CD14-positive monocyte (primary cell): ENCODE data around the gene EDNRA. TPM values are rescaled to one million over a fixed set of nuclear protein-coding genes. Genes with fewer than 3 reads are reported as not detected.

Experiments used
- DNase-seq, 3 donors: peaks; one replicate each; pipeline ENCODE4 v3.0.0-alpha.2; 2011 to 2022
- H2AFZ ChIP-seq: 2 replicates; pipeline ENCODE4 v1.6.0; 2012; ENCODE audit warnings: mild to moderate bottlenecking, low read depth, low read length, inconsistent platforms; ENCODE audit not compliant: insufficient read depth, poor library complexity, severe bottlenecking
- H3K27ac ChIP-seq, 2 donors: 1 replicate in 1 of 2; 2 replicates in 1 of 2; pipeline ENCODE4 v1.5.1; 2012 to 2013; ENCODE audit warnings: low read length in 2 of 2, control low read depth in 1 of 2, inconsistent platforms in 1 of 2, low read depth in 1 of 2, mild to moderate bottlenecking in 1 of 2
- H3K27me3 ChIP-seq, 2 donors: one replicate each; pipeline versions ENCODE4 v1.6.0 to v1.6.1; 2011 to 2013; ENCODE audit warnings: low read length in 2 of 2; ENCODE audit not compliant: control insufficient read depth in 2 of 2, insufficient read depth in 2 of 2
- H3K36me3 ChIP-seq, 2 donors: replicated peaks in 1 of 2; 1 replicate in 1 of 2; 2 replicates in 1 of 2; pipeline versions ENCODE4 v1.5.1 to v1.6.1; 2012 to 2013; ENCODE audit warnings: low read length in 2 of 2, control low read depth in 1 of 2, inconsistent platforms in 1 of 2, mild to moderate bottlenecking in 1 of 2; ENCODE audit not compliant: insufficient read depth in 2 of 2, control insufficient read depth in 1 of 2
- H3K4me1 ChIP-seq, 2 donors: 1 replicate in 1 of 2; 2 replicates in 1 of 2; pipeline versions ENCODE4 v1.5.1 to v1.6.1; 2012 to 2013; ENCODE audit warnings: low read length in 2 of 2, control low read depth in 1 of 2, inconsistent platforms in 1 of 2, mild to moderate bottlenecking in 1 of 2, moderate library complexity in 1 of 2; ENCODE audit not compliant: insufficient read depth in 2 of 2, control insufficient read depth in 1 of 2
- H3K4me2 ChIP-seq: replicated peaks from 2 replicates; pipeline ENCODE3; 2012; ENCODE audit warnings: low read length, moderate library complexity, mild to moderate bottlenecking; ENCODE audit not compliant: poor library complexity, severe bottlenecking; ENCODE audit errors: extremely low read depth
- H3K4me3 ChIP-seq, 3 experiments: fragments of 200-600 bp in 1 of 3; sonication (generic) in 1 of 3; replicated peaks in 1 of 3; 1 replicate in 2 of 3; 2 replicates in 1 of 3; pipeline ENCODE4 v1.5.1; 2011 to 2013; ENCODE audit warnings: low read length in 3 of 3, mild to moderate bottlenecking in 3 of 3, control low read depth in 2 of 3, low read depth in 2 of 3, inconsistent platforms in 1 of 3, moderate library complexity in 1 of 3
- H3K79me2 ChIP-seq: 2 replicates; pipeline ENCODE4 v1.6.0; 2012; ENCODE audit warnings: mild to moderate bottlenecking, control low read depth, inconsistent platforms, low read length, moderate library complexity; ENCODE audit not compliant: insufficient read depth
- H3K9ac ChIP-seq: 2 replicates; pipeline ENCODE4 v1.6.0; 2017; ENCODE audit warnings: low read length, mild to moderate bottlenecking; ENCODE audit not compliant: insufficient read depth, poor library complexity, severe bottlenecking
- H3K9me3 ChIP-seq, 2 donors: replicated peaks in 1 of 2; 1 replicate in 1 of 2; 2 replicates in 1 of 2; pipeline versions ENCODE4 v1.5.1 to v1.6.1; 2012 to 2013; ENCODE audit warnings: low read length in 2 of 2, control low read depth in 1 of 2; ENCODE audit not compliant: control insufficient read depth in 1 of 2, insufficient read depth in 1 of 2
- H4K20me1 ChIP-seq: 2 replicates; pipeline ENCODE4 v1.6.0; 2012; ENCODE audit warnings: mild to moderate bottlenecking, low read length, control low read depth, moderate library complexity; ENCODE audit not compliant: insufficient read depth
- H3K27ac Mint-ChIP-seq, 7 donors: one replicate each; pipeline ENCODE4 v1.8.0; 2020; ENCODE audit warnings: mild to moderate bottlenecking in 7 of 7, mixed read lengths in 7 of 7, moderate library complexity in 6 of 7, inconsistent platforms in 2 of 7
- H3K27me3 Mint-ChIP-seq, 3 donors: one replicate each; pipeline ENCODE4 v1.8.0; 2021 to 2022; ENCODE audit warnings: low read depth in 3 of 3, mild to moderate bottlenecking in 3 of 3, mixed read lengths in 3 of 3, moderate library complexity in 3 of 3, inconsistent platforms in 1 of 3
- H3K36me3 Mint-ChIP-seq, 2 donors: one replicate each; pipeline ENCODE4 v1.8.0; 2020; ENCODE audit warnings: mixed read lengths in 2 of 2, inconsistent platforms in 1 of 2, mild to moderate bottlenecking in 1 of 2
- H3K4me1 Mint-ChIP-seq: one replicate; pipeline ENCODE4 v1.8.0; 2020; ENCODE audit warnings: mild to moderate bottlenecking, mixed read lengths
- H3K4me3 Mint-ChIP-seq, 2 donors: one replicate each; pipeline ENCODE4 v1.8.0; 2020; ENCODE audit warnings: mild to moderate bottlenecking in 2 of 2, mixed read lengths in 2 of 2, moderate library complexity in 1 of 2
- H3K9me3 Mint-ChIP-seq, 7 donors: one replicate each; pipeline ENCODE4 v1.8.0; 2020 to 2022; ENCODE audit warnings: mixed read lengths in 7 of 7, mild to moderate bottlenecking in 6 of 7, moderate library complexity in 6 of 7, inconsistent platforms in 2 of 7
- CTCF ChIP-seq: fragments of 200-600 bp; IDR thresholded peaks from one replicate; pipeline ENCODE4 v1.8.0; 2022; ENCODE audit warnings: antibody characterized with exemption, mild to moderate bottlenecking
- WGBS: methylation state at CpG from one replicate; pipeline ENCODE4 v1.1.5; 2013; ENCODE audit warnings: missing lambda C conversion rate; ENCODE audit not compliant: insufficient coverage; 5-methylcytosine and 5-hydroxymethylcytosine counted together
- intact Hi-C, 2 donors: fragments of 100-400 bp; cut with micrococcal nuclease; formaldehyde crosslinking; loops; one replicate each; pipeline versions ENCODE4 v1.15.0 to v1.15.1; 2023
- polyA plus RNA-seq, 3 donors: library from polyadenylated mRNA; depleted of rRNA in 1 of 3; unstranded in 2 of 3; stranded (reverse) in 1 of 3; fragments of 300-500 nt in 2 of 3; fragments of >200 nt in 1 of 3; fragmentation: Illumina TruSeq in 2 of 3; gene quantifications; 1 replicate in 2 of 3; 2 replicates in 1 of 3; pipeline ENCODE4 v1.2.3, GENCODE V29; 2012 to 2021

The EDNRA gene
- polyA plus RNA-seq, 3 donors = not detected

GRCh38 chr4:147465461-147465860, 15.4 kb upstream of the EDNRA start:
- DNase-seq = no peak
- Histone ChIP-seq H3K9me3 (no peaks in the 10 kb centered on the region), H3K9ac (no peak overlapping the region), H3K36me3 (no peaks in the 10 kb centered on the region), H2AFZ (no peak overlapping the region), H3K27me3 (no peaks in the 10 kb centered on the region), H3K4me2 (no peak overlapping the region), H4K20me1 (no peaks in the 10 kb centered on the region), H3K27ac (no peak overlapping the region), H3K4me1 (no peaks in the 10 kb centered on the region), H3K4me3 (no peak overlapping the region), H3K79me2 (no peaks in the 10 kb centered on the region)
- TF ChIP-seq CTCF = no peak
- H3K4me3 Mint-ChIP-seq = no peak overlapping the region
- 100% methylated on average over 2 of the region's 2 CpGs for WGBS
- H3K9me3 Mint-ChIP-seq = peaks cover 0 to 13% (median 4%) of the 10 kb centered on the region in 7 donors
- intact Hi-C loops = no loop called here
- no peak overlapping the region for H3K27ac Mint-ChIP-seq
- no peaks in the 10 kb centered on the region for H3K4me1 Mint-ChIP-seq
- no peaks in the 10 kb centered on the region for H3K36me3 Mint-ChIP-seq
- H3K27me3 Mint-ChIP-seq = no peaks in the 10 kb centered on the region

GRCh38 chr4:147477439-147477838, 3.5 kb upstream of the EDNRA start:
- H3K4me1 ChIP-seq = no peaks in the 10 kb centered on the region
- H3K27me3 ChIP-seq = peaks cover 2 to 16% of the 10 kb centered on the region in 2 donors
- H3K9me3 Mint-ChIP-seq = peaks cover 3 to 21% (median 13%) of the 10 kb centered on the region in 7 donors
- no peak for TF ChIP-seq CTCF
- H3K9ac ChIP-seq = no peak overlapping the region
- intact Hi-C loops = no loop called here
- H3K4me3 ChIP-seq = no peak overlapping the region
- no peaks in the 10 kb centered on the region for H3K36me3 Mint-ChIP-seq
- no peaks in the 10 kb centered on the region for H4K20me1 ChIP-seq
- H2AFZ ChIP-seq = no peak overlapping the region
- peaks cover 5 to 21% (median 20%) of the 10 kb centered on the region in 3 donors for H3K27me3 Mint-ChIP-seq
- peaks cover 0 to 7% of the 10 kb centered on the region in 2 donors for H3K9me3 ChIP-seq
- H3K4me2 ChIP-seq = no peak overlapping the region
- H3K36me3 ChIP-seq = no peaks in the 10 kb centered on the region
- DNase-seq = no peak
- H3K79me2 ChIP-seq = no peaks in the 10 kb centered on the region
- H3K27ac Mint-ChIP-seq = no peak overlapping the region
- H3K4me3 Mint-ChIP-seq = no peak overlapping the region
- no peak overlapping the region for H3K27ac ChIP-seq
- no peaks in the 10 kb centered on the region for H3K4me1 Mint-ChIP-seq
